Stimulated activated CD4-positive, alpha-beta T cell treated with anti-CD3 and anti-CD28 coated beads, Interleukin-2, amount 100 ng/mL, for 4 hours (primary cell): ENCODE results near the gene UBE2E1.

Source experiments
- DNase-seq: peaks from one replicate; pipeline ENCODE4 v3.0.0-alpha.2; 2020; ENCODE audit warnings: low read depth

The UBE2E1 gene

GRCh38 chr3:23805633-23806533 lies at the start of gene UBE2E1:
TSS of gene UBE2E1 (plus strand) at chr3:23805955. CDS start at chr3:23807270, 1,315 bp downstream.
- DNase-seq, result peak; percentile 60

GRCh38 chr3:23756206-23756840 lies 49.4 kb upstream of the UBE2E1 start:
- no peak for DNase-seq

GRCh38 chr3:23758253-23758838 lies 47.4 kb upstream of the UBE2E1 start:
- DNase-seq, result no peak

- DNase-seq, result no peak
Observed at GRCh38 chr3:23760325-23760724, 45.4 kb upstream of the UBE2E1 start.

GRCh38 chr3:23760871-23761373 lies 44.8 kb upstream of the UBE2E1 start:
- DNase-seq, result no peak

GRCh38 chr3:23761440-23761896 lies 44.3 kb upstream of the UBE2E1 start:
- no peak for DNase-seq

- no peak for DNase-seq
Observed at GRCh38 chr3:23762214-23762613, 43.5 kb upstream of the UBE2E1 start.

GRCh38 chr3:23762759-23763477 lies 42.8 kb upstream of the UBE2E1 start:
- DNase-seq, result no peak

GRCh38 chr3:23764407-23764806 lies 41.3 kb upstream of the UBE2E1 start:
- no peak for DNase-seq

- DNase-seq, result no peak
Observed at GRCh38 chr3:23767546-23767945, 38.2 kb upstream of the UBE2E1 start.

- DNase-seq, result no peak
Observed at GRCh38 chr3:23775254-23775909, 30.4 kb upstream of the UBE2E1 start.

- DNase-seq, result no peak
Observed at GRCh38 chr3:23776352-23776891, 29.3 kb upstream of the UBE2E1 start.

- DNase-seq, result no peak
Observed at GRCh38 chr3:23778446-23778845, 27.3 kb upstream of the UBE2E1 start.

GRCh38 chr3:23779841-23780240 lies 25.9 kb upstream of the UBE2E1 start:
- no peak for DNase-seq

- no peak for DNase-seq
Observed at GRCh38 chr3:23781051-23781450, 24.7 kb upstream of the UBE2E1 start.

- no peak for DNase-seq
Observed at GRCh38 chr3:23781871-23782270, 23.9 kb upstream of the UBE2E1 start.

GRCh38 chr3:23785097-23785645 lies 20.6 kb upstream of the UBE2E1 start:
- DNase-seq, result no peak

- no peak for DNase-seq
Observed at GRCh38 chr3:23785882-23786281, 19.9 kb upstream of the UBE2E1 start.

- DNase-seq, result no peak
Observed at GRCh38 chr3:23791678-23792077, 14.1 kb upstream of the UBE2E1 start.

GRCh38 chr3:23793528-23794134 lies 12.1 kb upstream of the UBE2E1 start:
- no peak for DNase-seq
